Fibroblast of villous mesenchyme (primary cell): ENCODE results near the gene FGD4. TPM values are rescaled to one million over a fixed set of nuclear protein-coding genes. Genes with fewer than 3 reads are reported as not detected.

Experiments
- DNase-seq: peaks from one replicate; pipeline ENCODE4 v3.0.0-alpha.2; 2010; ENCODE audit warnings: low read depth
- H3K4me3 ChIP-seq: 2 replicates; pipeline ENCODE4 v1.5.1; 2011; ENCODE audit warnings: low read depth, mild to moderate bottlenecking, low read length
- CTCF ChIP-seq: IDR thresholded peaks from 2 replicates; pipeline ENCODE4 v1.5.1; 2012; ENCODE audit warnings: low read depth, mild to moderate bottlenecking, low read length; ENCODE audit not compliant: insufficient read depth
- total RNA-seq: library from RNA; depleted of rRNA; stranded (reverse); fragments of >200 nt; gene quantifications from 2 replicates; pipeline ENCODE4 v1.2.3, GENCODE V29; 2012

Gene FGD4
- total RNA-seq = 4.7 and 8.1 TPM in 2 replicates

DNA sequence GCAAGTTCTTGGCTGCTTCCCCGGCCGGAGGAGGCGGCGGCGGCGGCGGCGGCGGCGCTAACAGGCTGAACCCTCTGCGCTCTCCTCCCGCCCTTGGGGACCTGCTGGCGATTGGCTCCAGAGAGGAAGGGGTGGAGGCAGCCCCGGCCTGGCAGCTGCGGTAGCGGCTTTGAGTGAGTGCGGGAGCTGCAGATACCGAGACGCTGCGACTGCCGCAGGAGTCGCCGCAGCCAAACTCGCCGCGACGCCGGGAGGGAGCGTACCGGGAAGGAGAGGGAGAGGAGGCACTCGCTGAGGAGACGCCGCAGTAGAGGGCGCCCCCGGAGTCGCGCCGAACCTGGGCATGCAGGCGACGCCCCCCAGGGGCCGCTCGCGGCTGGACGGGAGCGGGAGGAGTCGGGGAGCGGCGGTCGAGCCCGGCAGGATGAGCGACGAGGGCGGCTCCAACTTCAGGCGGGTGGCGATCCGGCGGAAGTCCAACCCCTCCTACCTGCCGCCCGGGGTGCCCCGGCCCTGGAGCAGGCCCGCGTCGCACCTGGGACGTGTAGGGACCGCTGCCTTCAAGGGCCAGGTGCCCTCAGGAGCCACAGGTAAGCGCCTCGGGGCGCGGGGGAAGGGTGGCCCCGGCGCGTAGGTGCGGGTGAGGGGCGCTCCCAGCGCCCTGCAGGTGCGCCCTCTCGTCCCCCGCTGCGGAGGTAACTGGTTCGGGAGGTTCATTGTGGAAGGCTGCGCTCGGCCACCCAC is at the start of gene FGD4:
TSS of gene FGD4 (plus strand) at position 189 of the 744 bp plus-strand sequence.
- peak within 1 kb of the TSS; percentile 74 for H3K4me3 ChIP-seq
- peak; percentile 87 for DNase-seq
- TF ChIP-seq CTCF = peak; percentile 54

DNA sequence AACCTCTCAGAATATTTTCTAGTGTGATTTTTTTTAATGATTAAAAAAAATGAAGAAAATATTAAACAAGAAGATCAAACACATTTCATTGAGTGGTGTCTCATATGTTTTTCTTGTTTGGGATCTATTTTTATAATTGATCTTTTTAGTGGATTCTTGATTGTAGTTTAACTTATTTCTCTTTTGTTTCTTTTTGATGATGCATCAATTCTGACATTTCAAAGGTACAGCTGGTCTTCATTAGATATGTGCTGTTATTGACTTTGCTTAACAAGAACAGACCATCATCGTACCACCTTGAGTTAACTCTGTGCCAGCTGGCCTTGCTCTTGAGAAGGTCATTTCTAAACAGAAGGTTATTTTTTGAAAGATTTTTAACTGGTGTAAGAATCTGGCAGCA is 45.8 kb upstream of the FGD4 start:
- no peak for DNase-seq
- TF ChIP-seq CTCF = no peak
- no peak overlapping the region for H3K4me3 ChIP-seq

- TF ChIP-seq CTCF = no peak
- H3K4me3 ChIP-seq = no peak overlapping the region
- no peak for DNase-seq
Observed at GRCh38 chr12:32357601-32358249, 41.6 kb upstream of the FGD4 start.

GRCh38 chr12:32360956-32361355 is 38.4 kb upstream of the FGD4 start:
- H3K4me3 ChIP-seq = no peak overlapping the region
- no peak for DNase-seq
- TF ChIP-seq CTCF = no peak

- H3K4me3 ChIP-seq = no peak overlapping the region
- TF ChIP-seq CTCF = no peak
- peak; percentile 4 for DNase-seq
Observed at GRCh38 chr12:32362892-32363291, 36.5 kb upstream of the FGD4 start.

- peak; percentile 85 for TF ChIP-seq CTCF
- no peak overlapping the region for H3K4me3 ChIP-seq
- peak; percentile 79 for DNase-seq
Observed at GRCh38 chr12:32365473-32366064, 33.8 kb upstream of the FGD4 start.
